Immature natural killer cell (primary cell): ENCODE data around the gene S1PR2. TPM values are rescaled to one million over a fixed set of nuclear protein-coding genes. Genes with fewer than 3 reads are reported as not detected.

Experiments
- DNase-seq, 3 donors: peaks; one replicate each; pipeline ENCODE4 v3.0.0; 2022; ENCODE audit warnings: mixed read lengths in 1 of 3
- H3K27ac Mint-ChIP-seq, 6 donors: one replicate each; pipeline ENCODE4 v1.8.0; 2020; ENCODE audit warnings: mixed read lengths in 6 of 6, mild to moderate bottlenecking in 5 of 6, inconsistent platforms in 4 of 6, moderate library complexity in 3 of 6
- H3K27me3 Mint-ChIP-seq, 3 donors: one replicate each; pipeline ENCODE4 v1.8.0; 2020 to 2021; ENCODE audit warnings: low read depth in 3 of 3, mild to moderate bottlenecking in 3 of 3, mixed read lengths in 3 of 3, moderate library complexity in 3 of 3, inconsistent platforms in 1 of 3
- H3K36me3 Mint-ChIP-seq, 3 donors: one replicate each; pipeline ENCODE4 v1.8.0; 2020; ENCODE audit warnings: mixed read lengths in 3 of 3, inconsistent platforms in 2 of 3, mild to moderate bottlenecking in 2 of 3
- H3K4me1 Mint-ChIP-seq, 2 donors: one replicate each; pipeline ENCODE4 v1.8.0; 2020; ENCODE audit warnings: inconsistent platforms in 2 of 2, mild to moderate bottlenecking in 2 of 2, mixed read lengths in 2 of 2, moderate library complexity in 1 of 2
- H3K4me3 Mint-ChIP-seq, 5 donors: one replicate each; pipeline ENCODE4 v1.8.0; 2020; ENCODE audit warnings: mild to moderate bottlenecking in 5 of 5, mixed read lengths in 5 of 5, inconsistent platforms in 3 of 5, moderate library complexity in 3 of 5
- H3K9me3 Mint-ChIP-seq, 6 donors: one replicate each; pipeline ENCODE4 v1.8.0; 2020; ENCODE audit warnings: mild to moderate bottlenecking in 6 of 6, mixed read lengths in 6 of 6, inconsistent platforms in 4 of 6, moderate library complexity in 3 of 6
- polyA plus RNA-seq, 3 donors: library from polyadenylated mRNA; unstranded; fragments of 300-500 nt; fragmentation: Illumina TruSeq; gene quantifications; one replicate each; pipeline ENCODE4 v1.2.3, GENCODE V29; 2021

The S1PR2 gene
- polyA plus RNA-seq, 3 donors from 2014 or later: 0.79 to 2.7 (median 1.4) TPM

- no peak for DNase-seq
- Mint-ChIP-seq H3K4me1 (no peaks in the 10 kb centered on the region), H3K36me3 (no peaks in the 10 kb centered on the region), H3K9me3 (no peaks in the 10 kb centered on the region), H3K27ac (no peak overlapping the region), H3K27me3 (peaks cover 0 to 5% (median 2%) of the 10 kb centered on the region in 3 donors), H3K4me3 (no peak overlapping the region)
Observed at GRCh38 chr19:10262771-10263170, 31.6 kb upstream of the S1PR2 start.

GRCh38 chr19:10260141-10260584, 29.0 kb upstream of the S1PR2 start:
- H3K4me1 Mint-ChIP-seq: peaks cover 3 to 4% of the 10 kb centered on the region in 2 donors
- no peak overlapping the region for H3K4me3 Mint-ChIP-seq
- no peak overlapping the region for H3K27ac Mint-ChIP-seq

GRCh38 chr19:10259162-10259905, 28.2 kb upstream of the S1PR2 start:
- Mint-ChIP-seq H3K4me1 (peaks cover 3 to 6% of the 10 kb centered on the region in 2 donors), H3K36me3 (peaks cover 6 to 14% (median 13%) of the 10 kb centered on the region in 3 donors), H3K9me3 (no peaks in the 10 kb centered on the region), H3K4me3 (no peak overlapping the region), H3K27me3 (peaks cover 0 to 3% (median 2%) of the 10 kb centered on the region in 3 donors), H3K27ac (peak overlapping the region in 1 of 6 donors; percentile 34)
- peak; percentile 76 to 81 (median 78) for DNase-seq

More at GRCh38 chr19:10260141-10260584, 29.0 kb upstream of the S1PR2 start:
- no peaks in the 10 kb centered on the region for H3K9me3 Mint-ChIP-seq
- DNase-seq: no peak
- H3K36me3 Mint-ChIP-seq: peaks cover 5 to 12% (median 11%) of the 10 kb centered on the region in 3 donors
- peaks cover 0 to 3% (median 2%) of the 10 kb centered on the region in 3 donors for H3K27me3 Mint-ChIP-seq

GRCh38 chr19:10258080-10258710, 27.1 kb upstream of the S1PR2 start:
- no peaks in the 10 kb centered on the region for H3K9me3 Mint-ChIP-seq
- peak overlapping the region in 1 of 6 donors; percentile 53 for H3K27ac Mint-ChIP-seq
- H3K4me3 Mint-ChIP-seq: no peak overlapping the region
- peaks cover 3 to 6% of the 10 kb centered on the region in 2 donors for H3K4me1 Mint-ChIP-seq
- peaks cover 0 to 4% (median 3%) of the 10 kb centered on the region in 3 donors for H3K27me3 Mint-ChIP-seq
- H3K36me3 Mint-ChIP-seq: peaks cover 12 to 18% (median 17%) of the 10 kb centered on the region in 3 donors
- no peak for DNase-seq

- H3K36me3 Mint-ChIP-seq: peaks cover 12 to 18% (median 17%) of the 10 kb centered on the region in 3 donors
- H3K4me1 Mint-ChIP-seq: peaks cover 11 to 13% of the 10 kb centered on the region in 2 donors
- H3K9me3 Mint-ChIP-seq: no peaks in the 10 kb centered on the region
- DNase-seq: no peak
- no peak overlapping the region for H3K27ac Mint-ChIP-seq
- H3K27me3 Mint-ChIP-seq: peaks cover 2 to 6% (median 4%) of the 10 kb centered on the region in 3 donors
- H3K4me3 Mint-ChIP-seq: peak overlapping the region in 1 of 5 donors; percentile 44
Observed at GRCh38 chr19:10256970-10257615, 26.0 kb upstream of the S1PR2 start.

- Mint-ChIP-seq H3K27ac (no peak overlapping the region), H3K4me3 (no peak overlapping the region), H3K27me3 (peaks cover 6 to 10% (median 7%) of the 10 kb centered on the region in 3 donors), H3K4me1 (peaks cover 16 to 18% of the 10 kb centered on the region in 2 donors), H3K36me3 (peaks cover 12 to 18% (median 17%) of the 10 kb centered on the region in 3 donors), H3K9me3 (no peaks in the 10 kb centered on the region)
- DNase-seq: no peak
Observed at GRCh38 chr19:10256551-10256950, 25.4 kb upstream of the S1PR2 start.

GRCh38 chr19:10255358-10255757, 24.2 kb upstream of the S1PR2 start:
- no peak for DNase-seq
- no peak overlapping the region for H3K4me3 Mint-ChIP-seq
- peaks cover 5 to 9% (median 6%) of the 10 kb centered on the region in 3 donors for H3K27me3 Mint-ChIP-seq
- H3K36me3 Mint-ChIP-seq: peaks cover 12 to 18% (median 17%) of the 10 kb centered on the region in 3 donors
- no peaks in the 10 kb centered on the region for H3K9me3 Mint-ChIP-seq
- peaks cover 20 to 21% of the 10 kb centered on the region in 2 donors for H3K4me1 Mint-ChIP-seq
- H3K27ac Mint-ChIP-seq: peak overlapping the region in 1 of 6 donors; percentile 59

- Mint-ChIP-seq H3K27me3 (peaks cover 5 to 9% (median 6%) of the 10 kb centered on the region in 3 donors), H3K4me3 (peak overlapping the region in 4 of 5 donors; percentile 13 to 56 (median 44)), H3K27ac (peak overlapping the region in 1 of 6 donors; percentile 37), H3K4me1 (peaks cover 25 to 26% of the 10 kb centered on the region in 2 donors), H3K9me3 (no peaks in the 10 kb centered on the region), H3K36me3 (peaks cover 12 to 18% (median 17%) of the 10 kb centered on the region in 3 donors)
- no peak for DNase-seq
Observed at GRCh38 chr19:10254244-10254643, 23.1 kb upstream of the S1PR2 start.

- peaks cover 25 to 26% of the 10 kb centered on the region in 2 donors for H3K4me1 Mint-ChIP-seq
- no peaks in the 10 kb centered on the region for H3K9me3 Mint-ChIP-seq
- H3K4me3 Mint-ChIP-seq: peak overlapping the region; percentile 97 to 99 (median 99)
- peak overlapping the region; percentile 91 to 98 (median 96) for H3K27ac Mint-ChIP-seq
- H3K36me3 Mint-ChIP-seq: peaks cover 12 to 17% (median 17%) of the 10 kb centered on the region in 3 donors
- peaks cover 5 to 8% (median 6%) of the 10 kb centered on the region in 3 donors for H3K27me3 Mint-ChIP-seq
- DNase-seq: no peak
Observed at GRCh38 chr19:10252707-10253106, 21.6 kb upstream of the S1PR2 start.

- peak; percentile 97 for DNase-seq
- peaks cover 22 to 26% of the 10 kb centered on the region in 2 donors for H3K4me1 Mint-ChIP-seq
- peaks cover 12% of the 10 kb centered on the region in 3 donors for H3K36me3 Mint-ChIP-seq
- H3K9me3 Mint-ChIP-seq: no peaks in the 10 kb centered on the region
- peak within 1 kb of the TSS; percentile 91 to 98 (median 96) for H3K27ac Mint-ChIP-seq
- peaks cover 5 to 8% (median 6%) of the 10 kb centered on the region in 3 donors for H3K27me3 Mint-ChIP-seq
- H3K4me3 Mint-ChIP-seq: peak within 1 kb of the TSS; percentile 97 to 99 (median 99)
Observed at GRCh38 chr19:10251792-10252694, 20.9 kb upstream of the S1PR2 start, which contains the start of gene MRPL4. MRPL4 (plus strand) TSS chr19:10252214; CDS start chr19:10252254, 40 bp downstream.

GRCh38 chr19:10246511-10246910, 15.4 kb upstream of the S1PR2 start:
- no peak for DNase-seq
- Mint-ChIP-seq H3K27ac (no peak overlapping the region), H3K27me3 (no peaks in the 10 kb centered on the region), H3K4me1 (peaks cover 8 to 9% of the 10 kb centered on the region in 2 donors), H3K9me3 (no peaks in the 10 kb centered on the region), H3K36me3 (no peaks in the 10 kb centered on the region), H3K4me3 (no peak overlapping the region)

- no peak overlapping the region for H3K4me3 Mint-ChIP-seq
Observed at GRCh38 chr19:10245189-10245939, 14.2 kb upstream of the S1PR2 start.

More at GRCh38 chr19:10245189-10245939, 14.2 kb upstream of the S1PR2 start:
- Mint-ChIP-seq H3K27me3 (no peaks in the 10 kb centered on the region), H3K36me3 (no peaks in the 10 kb centered on the region), H3K9me3 (no peaks in the 10 kb centered on the region), H3K4me1 (peaks cover 4 to 5% of the 10 kb centered on the region in 2 donors), H3K27ac (peak overlapping the region in 1 of 6 donors; percentile 76)
- DNase-seq: no peak
